GM12865 (cell line): Measurements from ENCODE around the gene RNF44.
"Not testable (repeated sequence)": the region's sequence is repeated elsewhere in the genome, so short reads cannot be mapped to it uniquely, and the experiment has no call there.

Source experiments
- DNase-seq: peaks from one replicate; pipeline ENCODE4 v3.0.0; 2010; ENCODE audit warnings: low read depth
- H3K4me3 ChIP-seq: 2 replicates; pipeline ENCODE4 v1.5.1; 2011; ENCODE audit warnings: mild to moderate bottlenecking, low read depth, low read length, control low read depth
- TF ChIP-seq, protein P1 (sequence below): IDR thresholded peaks from 2 replicates; pipeline ENCODE4 v1.5.1; 2011; ENCODE audit warnings: low read length, control low read depth, low read depth, inconsistent platforms; ENCODE audit not compliant: insufficient read depth; ENCODE audit errors: missing control alignments

Gene RNF44

DNA sequence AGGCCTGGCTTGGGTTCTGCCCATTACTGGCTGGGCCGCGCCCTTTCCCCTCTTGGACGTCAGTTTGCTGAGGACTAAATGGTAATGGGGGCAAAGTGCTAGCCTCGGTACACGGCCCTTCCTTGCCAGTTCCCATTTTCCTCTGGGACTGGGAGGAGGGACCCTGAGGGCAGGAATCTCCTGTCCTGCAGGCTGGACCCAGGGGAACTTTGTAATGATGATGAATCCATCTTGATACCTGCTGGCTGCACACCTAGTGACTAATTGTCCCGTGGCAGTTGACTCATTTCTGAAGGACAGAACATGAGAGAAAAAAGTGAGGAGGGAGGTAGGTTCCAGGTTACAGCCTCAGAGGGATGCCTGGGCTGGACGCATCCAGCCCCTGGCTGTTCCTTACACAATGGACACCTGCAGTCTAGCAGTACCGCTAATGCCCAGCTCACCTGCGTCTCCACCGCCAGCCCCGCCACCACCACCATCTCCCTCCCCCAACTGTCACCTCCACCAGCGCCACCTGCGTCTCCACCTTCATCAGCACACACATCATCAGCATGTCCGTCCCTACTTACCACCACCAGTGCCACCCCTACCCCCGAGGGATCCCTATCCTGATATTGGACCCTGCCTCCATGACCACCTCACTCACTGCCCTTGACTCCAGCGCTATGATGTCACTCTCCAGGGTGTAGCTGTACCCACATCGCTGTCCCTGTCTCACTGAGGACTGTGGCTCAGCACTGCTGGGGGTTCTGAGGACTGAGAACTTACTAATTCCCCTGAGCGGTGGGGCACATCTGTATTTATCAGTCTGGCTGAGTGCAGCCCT, 16.3 kb upstream of the RNF44 start:
- no peak for DNase-seq
- TF ChIP-seq, protein P1, sequence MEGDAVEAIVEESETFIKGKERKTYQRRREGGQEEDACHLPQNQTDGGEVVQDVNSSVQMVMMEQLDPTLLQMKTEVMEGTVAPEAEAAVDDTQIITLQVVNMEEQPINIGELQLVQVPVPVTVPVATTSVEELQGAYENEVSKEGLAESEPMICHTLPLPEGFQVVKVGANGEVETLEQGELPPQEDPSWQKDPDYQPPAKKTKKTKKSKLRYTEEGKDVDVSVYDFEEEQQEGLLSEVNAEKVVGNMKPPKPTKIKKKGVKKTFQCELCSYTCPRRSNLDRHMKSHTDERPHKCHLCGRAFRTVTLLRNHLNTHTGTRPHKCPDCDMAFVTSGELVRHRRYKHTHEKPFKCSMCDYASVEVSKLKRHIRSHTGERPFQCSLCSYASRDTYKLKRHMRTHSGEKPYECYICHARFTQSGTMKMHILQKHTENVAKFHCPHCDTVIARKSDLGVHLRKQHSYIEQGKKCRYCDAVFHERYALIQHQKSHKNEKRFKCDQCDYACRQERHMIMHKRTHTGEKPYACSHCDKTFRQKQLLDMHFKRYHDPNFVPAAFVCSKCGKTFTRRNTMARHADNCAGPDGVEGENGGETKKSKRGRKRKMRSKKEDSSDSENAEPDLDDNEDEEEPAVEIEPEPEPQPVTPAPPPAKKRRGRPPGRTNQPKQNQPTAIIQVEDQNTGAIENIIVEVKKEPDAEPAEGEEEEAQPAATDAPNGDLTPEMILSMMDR, result no peak
- H3K4me3 ChIP-seq, result no peak overlapping the region

DNA sequence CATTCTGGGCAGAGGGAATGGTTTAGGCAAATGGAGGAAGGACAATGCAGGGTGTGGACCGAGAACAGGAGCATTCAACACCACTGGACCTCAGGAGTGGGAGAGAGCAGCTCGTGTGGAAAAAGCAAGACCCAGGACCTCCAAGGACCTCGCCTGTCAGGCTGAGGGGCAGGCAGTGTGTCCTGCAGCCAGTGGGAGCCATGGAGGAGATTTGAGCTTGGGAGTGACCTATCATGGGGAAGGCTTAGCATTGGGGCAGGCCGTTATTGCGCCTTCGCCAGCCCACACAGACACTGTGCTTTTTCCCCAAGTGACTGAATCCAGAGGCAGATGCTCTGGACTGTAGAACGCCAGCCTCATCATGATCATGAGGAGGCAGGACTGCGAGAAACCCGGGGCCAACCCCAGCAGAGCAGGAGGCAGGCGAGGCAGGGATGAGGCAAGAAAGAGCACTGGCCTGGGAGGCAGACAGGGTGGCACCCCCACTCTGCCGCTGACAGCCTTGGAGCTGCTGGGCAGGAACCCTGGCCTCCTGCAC, 15.2 kb upstream of the RNF44 start:
- H3K4me3 ChIP-seq, result no peak overlapping the region
- TF ChIP-seq, protein P1, result no peak
- no peak for DNase-seq

DNA sequence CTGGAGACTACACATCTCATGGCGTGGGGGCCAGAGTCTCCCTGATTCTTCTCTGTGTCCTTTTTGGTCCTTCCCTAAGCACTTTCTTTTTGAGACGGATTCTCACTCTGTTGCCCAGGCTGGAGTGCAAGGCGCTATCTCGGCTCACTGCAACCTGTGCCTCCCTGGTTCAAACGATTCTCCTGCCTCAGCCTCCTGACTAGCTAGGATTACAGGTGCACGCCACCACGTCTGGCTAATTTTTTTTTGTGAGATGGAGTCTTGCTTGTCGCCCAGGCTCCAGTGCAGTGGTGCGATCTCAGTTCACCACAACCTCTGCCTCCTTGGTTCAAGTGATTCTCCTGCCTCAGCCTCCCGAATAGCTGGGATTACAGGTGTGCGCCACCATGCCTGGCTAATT, 13.7 kb upstream of the RNF44 start:
- H3K4me3 ChIP-seq, DNase-seq: not testable (repeated sequence)

DNA sequence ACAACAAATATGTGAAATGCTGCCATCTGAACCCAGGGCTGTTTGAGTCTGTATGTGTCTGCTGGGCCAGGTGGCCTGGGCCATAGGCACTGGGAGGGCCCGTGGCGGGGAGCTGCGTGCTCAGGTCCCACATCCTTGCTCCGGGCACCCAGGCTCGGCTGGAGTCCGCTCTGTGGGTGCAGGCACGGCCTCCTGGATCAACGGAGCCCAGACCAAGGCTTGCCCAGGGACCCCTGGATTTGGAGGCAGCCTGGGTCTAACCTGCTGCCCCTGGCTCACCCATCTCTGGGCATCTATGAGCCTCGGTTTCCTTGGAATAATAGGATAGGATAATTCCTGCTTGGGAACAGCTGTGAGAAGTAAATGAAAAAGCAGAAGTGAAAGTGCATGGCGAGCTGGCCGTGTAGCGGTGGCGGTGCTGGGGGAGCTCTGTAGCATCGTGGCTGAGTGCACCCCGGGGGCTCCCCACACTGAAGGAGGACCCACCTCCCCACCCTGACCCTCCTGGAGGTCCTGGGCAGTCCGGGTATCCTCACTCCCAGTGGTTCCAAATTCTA, 13.2 kb upstream of the RNF44 start:
- no peak overlapping the region for H3K4me3 ChIP-seq
- no peak for DNase-seq
- TF ChIP-seq, protein P1, result no peak

DNA sequence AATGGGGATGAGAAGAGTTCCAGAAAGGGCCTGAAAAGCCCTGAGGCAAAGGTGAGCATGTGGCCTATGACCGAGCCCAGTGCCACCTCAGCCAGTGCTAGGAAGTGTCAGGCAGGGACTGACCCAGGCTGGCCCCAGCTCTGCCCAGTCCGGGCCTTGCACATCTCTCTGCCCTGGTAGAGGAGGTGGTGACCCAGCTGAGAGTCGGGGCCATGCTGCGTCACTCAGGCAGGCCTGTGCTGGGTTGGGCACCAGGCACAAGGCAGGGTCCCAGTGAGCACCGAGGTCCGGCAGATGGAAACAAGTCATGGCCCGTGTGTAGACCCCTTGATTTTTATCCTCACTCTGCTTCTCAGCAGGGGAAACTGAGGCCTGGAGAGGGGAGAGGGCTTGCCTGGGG, 12.7 kb upstream of the RNF44 start:
- no peak for DNase-seq
- H3K4me3 ChIP-seq, result no peak overlapping the region
- TF ChIP-seq, protein P1, result no peak

DNA sequence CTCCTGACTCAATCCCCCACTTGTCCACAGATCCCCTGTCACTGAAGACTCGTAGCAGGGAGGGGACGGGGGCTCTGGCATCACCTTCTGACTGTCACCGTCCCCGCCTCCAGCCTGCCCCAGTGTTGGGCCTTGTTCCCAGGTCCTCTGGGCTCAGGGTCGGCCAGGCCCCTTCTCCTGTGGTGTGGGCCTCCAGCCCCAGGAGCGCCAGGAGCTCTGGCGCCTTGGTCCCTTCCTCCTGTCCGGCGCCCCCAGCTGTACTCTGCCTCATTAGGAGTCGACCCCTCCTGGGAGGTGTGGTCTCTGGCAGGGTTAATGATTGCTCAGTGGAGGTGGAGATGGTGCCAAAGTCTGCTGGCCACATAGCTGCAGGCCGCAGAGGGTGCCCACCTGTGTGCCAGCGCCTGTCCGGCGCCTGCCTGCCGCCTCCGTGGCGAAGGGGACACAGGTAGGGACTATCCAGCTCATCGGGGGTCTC, 11.8 kb upstream of the RNF44 start, which contains the start of gene CDHR2:
Gene CDHR2, plus strand, starts transcription at position 376 of the 478 bp plus-strand sequence. CDS start 16,011 bp downstream, outside the sequence.
- no peak for DNase-seq
- TF ChIP-seq, protein P1, result no peak
- H3K4me3 ChIP-seq, result no peak within 1 kb of the TSS

DNA sequence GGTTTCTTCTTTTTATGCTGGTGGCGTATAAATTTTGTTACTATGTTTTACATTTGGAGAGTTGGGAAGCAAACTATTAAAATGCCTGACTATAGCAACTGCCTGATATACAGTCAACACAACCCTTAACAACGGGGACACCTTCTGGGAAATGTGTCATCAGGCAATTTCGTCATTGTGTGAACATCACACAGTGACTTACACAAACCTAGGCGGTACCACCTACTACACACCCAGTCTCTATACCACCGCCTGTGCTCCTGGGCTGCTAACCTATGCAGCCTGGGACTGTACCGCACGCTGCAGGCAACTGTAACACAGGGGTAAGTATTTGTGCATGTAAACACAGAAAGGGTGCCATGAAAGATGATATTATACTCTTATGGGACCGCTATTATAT, 10.6 kb upstream of the RNF44 start:
- TF ChIP-seq, protein P1, result no peak
- no peak overlapping the region for H3K4me3 ChIP-seq
- no peak for DNase-seq
